ENCODE measurements around the gene RPRD2.

DNA sequence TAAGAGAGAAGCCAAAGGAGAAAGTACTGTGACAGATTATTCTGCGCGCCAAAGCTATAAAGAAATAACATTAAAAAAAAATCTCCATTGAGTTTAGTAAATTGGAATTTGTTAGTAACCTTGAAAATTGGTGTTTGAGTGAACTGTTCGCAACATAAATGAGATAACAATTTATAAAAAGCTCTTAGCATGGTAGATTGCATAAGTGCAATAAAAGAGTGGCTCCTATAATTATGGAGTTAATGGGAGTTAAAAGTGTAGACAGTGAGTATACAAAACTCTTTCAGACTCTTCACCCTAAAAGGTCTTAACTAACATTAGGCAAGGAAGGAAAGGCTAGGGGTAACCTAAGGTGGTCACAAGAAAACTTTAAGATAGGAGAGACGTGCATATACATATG is 50.6 kb downstream of the RPRD2 start:
- TF ChIP-seq, protein P1, sequence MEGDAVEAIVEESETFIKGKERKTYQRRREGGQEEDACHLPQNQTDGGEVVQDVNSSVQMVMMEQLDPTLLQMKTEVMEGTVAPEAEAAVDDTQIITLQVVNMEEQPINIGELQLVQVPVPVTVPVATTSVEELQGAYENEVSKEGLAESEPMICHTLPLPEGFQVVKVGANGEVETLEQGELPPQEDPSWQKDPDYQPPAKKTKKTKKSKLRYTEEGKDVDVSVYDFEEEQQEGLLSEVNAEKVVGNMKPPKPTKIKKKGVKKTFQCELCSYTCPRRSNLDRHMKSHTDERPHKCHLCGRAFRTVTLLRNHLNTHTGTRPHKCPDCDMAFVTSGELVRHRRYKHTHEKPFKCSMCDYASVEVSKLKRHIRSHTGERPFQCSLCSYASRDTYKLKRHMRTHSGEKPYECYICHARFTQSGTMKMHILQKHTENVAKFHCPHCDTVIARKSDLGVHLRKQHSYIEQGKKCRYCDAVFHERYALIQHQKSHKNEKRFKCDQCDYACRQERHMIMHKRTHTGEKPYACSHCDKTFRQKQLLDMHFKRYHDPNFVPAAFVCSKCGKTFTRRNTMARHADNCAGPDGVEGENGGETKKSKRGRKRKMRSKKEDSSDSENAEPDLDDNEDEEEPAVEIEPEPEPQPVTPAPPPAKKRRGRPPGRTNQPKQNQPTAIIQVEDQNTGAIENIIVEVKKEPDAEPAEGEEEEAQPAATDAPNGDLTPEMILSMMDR (conservative IDR thresholded peaks at IDR 0.05): no peak
- TF ChIP-seq EZH2 (IDR thresholded peaks at IDR 0.05; ENCODE audit: low read depth): no peak
